Measurements from ENCODE around the gene TRIP12.
"Not testable (repeated sequence)": the region's sequence is repeated elsewhere in the genome, so short reads cannot be mapped to it uniquely, and the experiment has no call there.

DNA sequence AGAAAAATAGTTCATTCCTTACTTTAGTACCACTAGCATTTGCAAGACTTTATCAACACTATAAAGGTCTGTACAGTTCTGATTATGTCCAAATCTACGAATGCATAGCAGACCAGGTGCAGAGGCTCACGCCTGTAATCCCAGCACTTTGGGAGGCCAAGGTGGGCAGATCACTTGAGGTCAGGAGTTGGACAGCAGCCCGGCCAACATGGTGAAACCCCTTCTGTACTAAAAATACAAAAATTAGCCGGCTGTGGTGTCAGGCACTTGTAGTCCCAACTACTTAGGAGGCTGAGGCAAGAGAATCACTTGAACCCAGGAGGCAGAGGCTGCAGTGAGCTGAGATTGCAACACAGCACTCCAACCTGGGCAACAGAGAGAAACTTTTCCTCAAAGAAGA is 87.4 kb downstream of the TRIP12 start:
- TF ChIP-seq, protein P1, sequence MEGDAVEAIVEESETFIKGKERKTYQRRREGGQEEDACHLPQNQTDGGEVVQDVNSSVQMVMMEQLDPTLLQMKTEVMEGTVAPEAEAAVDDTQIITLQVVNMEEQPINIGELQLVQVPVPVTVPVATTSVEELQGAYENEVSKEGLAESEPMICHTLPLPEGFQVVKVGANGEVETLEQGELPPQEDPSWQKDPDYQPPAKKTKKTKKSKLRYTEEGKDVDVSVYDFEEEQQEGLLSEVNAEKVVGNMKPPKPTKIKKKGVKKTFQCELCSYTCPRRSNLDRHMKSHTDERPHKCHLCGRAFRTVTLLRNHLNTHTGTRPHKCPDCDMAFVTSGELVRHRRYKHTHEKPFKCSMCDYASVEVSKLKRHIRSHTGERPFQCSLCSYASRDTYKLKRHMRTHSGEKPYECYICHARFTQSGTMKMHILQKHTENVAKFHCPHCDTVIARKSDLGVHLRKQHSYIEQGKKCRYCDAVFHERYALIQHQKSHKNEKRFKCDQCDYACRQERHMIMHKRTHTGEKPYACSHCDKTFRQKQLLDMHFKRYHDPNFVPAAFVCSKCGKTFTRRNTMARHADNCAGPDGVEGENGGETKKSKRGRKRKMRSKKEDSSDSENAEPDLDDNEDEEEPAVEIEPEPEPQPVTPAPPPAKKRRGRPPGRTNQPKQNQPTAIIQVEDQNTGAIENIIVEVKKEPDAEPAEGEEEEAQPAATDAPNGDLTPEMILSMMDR (IDR thresholded peaks at IDR 0.05): not testable (repeated sequence)
- TF ChIP-seq POLR2A (IDR thresholded peaks at IDR 0.05): not testable (repeated sequence)
